Measurements from ENCODE around the gene ZCRB1. TPM values are rescaled to one million over a fixed set of nuclear protein-coding genes. Genes with fewer than 3 reads are reported as not detected.

Gene ZCRB1
- total RNA-seq, 1 donor from 2014 or later: 40.1 TPM

- TF ChIP-seq CTCF (conservative IDR thresholded peaks at IDR 0.05; ENCODE audit: low read depth, low read length): no peak
- no peak for DNase-seq (ENCODE audit: low read depth)
- H3K4me3 ChIP-seq (ENCODE audit: low read depth, low read length): peak overlapping the region; percentile 64
Observed at GRCh38 chr12:42326541-42327226, 790 bp upstream of the ZCRB1 start.

- no peak for DNase-seq (ENCODE audit: low read depth)
- no peak for TF ChIP-seq CTCF (conservative IDR thresholded peaks at IDR 0.05; ENCODE audit: low read depth, low read length)
- H3K4me3 ChIP-seq (ENCODE audit: low read depth, low read length): peak overlapping the region; percentile 64
Observed at GRCh38 chr12:42325326-42325652, 605 bp downstream of the ZCRB1 start.

- TF ChIP-seq CTCF (conservative IDR thresholded peaks at IDR 0.05; ENCODE audit: low read depth, low read length): no peak
- H3K4me3 ChIP-seq (ENCODE audit: low read depth, low read length): no peak overlapping the region
- DNase-seq (ENCODE audit: low read depth): no peak
Observed at GRCh38 chr12:42323856-42324255, 2.0 kb downstream of the ZCRB1 start.

- TF ChIP-seq CTCF (conservative IDR thresholded peaks at IDR 0.05; ENCODE audit: low read depth, low read length): no peak
- no peak overlapping the region for H3K4me3 ChIP-seq (ENCODE audit: low read depth, low read length)
Observed at GRCh38 chr12:42322567-42322966, 3.3 kb downstream of the ZCRB1 start.

GRCh38 chr12:42320796-42321195 is 5.1 kb downstream of the ZCRB1 start:
- no peak for DNase-seq (ENCODE audit: low read depth)
- TF ChIP-seq CTCF (conservative IDR thresholded peaks at IDR 0.05; ENCODE audit: low read depth, low read length): no peak
- H3K4me3 ChIP-seq (ENCODE audit: low read depth, low read length): no peak overlapping the region

More at GRCh38 chr12:42322567-42322966, 3.3 kb downstream of the ZCRB1 start:
- no peak for DNase-seq (ENCODE audit: low read depth)

- no peak for DNase-seq (ENCODE audit: low read depth)
- H3K4me3 ChIP-seq (ENCODE audit: low read depth, low read length): no peak overlapping the region
- no peak for TF ChIP-seq CTCF (conservative IDR thresholded peaks at IDR 0.05; ENCODE audit: low read depth, low read length)
Observed at GRCh38 chr12:42315108-42315507, 10.8 kb downstream of the ZCRB1 start.

- H3K4me3 ChIP-seq (ENCODE audit: low read depth, low read length): no peak overlapping the region
- no peak for TF ChIP-seq CTCF (conservative IDR thresholded peaks at IDR 0.05; ENCODE audit: low read depth, low read length)
- DNase-seq (ENCODE audit: low read depth): no peak
Observed at GRCh38 chr12:42309996-42310395, 15.9 kb downstream of the ZCRB1 start.

Data from epithelial cell of proximal tubule (primary cell).